ENCODE measurements around the gene ACTN4. TPM values are rescaled to one million over a fixed set of nuclear protein-coding genes. Genes with fewer than 3 reads are reported as not detected.
A peak's percentile ranks its signal among the peaks of the same experiment; 100 is the strongest.
"Not testable (repeated sequence)": the region's sequence is repeated elsewhere in the genome, so short reads cannot be mapped to it uniquely, and the experiment has no call there.

The ACTN4 gene
- total RNA-seq, 1 donor from 2014 or later: 454 TPM

- H3K4me1 ChIP-seq: no peaks in the 10 kb centered on the region
- intact Hi-C loops (cut with DNase I): no loop called here
- H3K36me3 ChIP-seq: no peaks in the 10 kb centered on the region
- no peaks in the 10 kb centered on the region for H3K27me3 ChIP-seq (ENCODE audit: low read depth)
- H3K9me3 ChIP-seq: no peaks in the 10 kb centered on the region
- no peak for TF ChIP-seq CTCF (IDR thresholded peaks at IDR 0.05)
- peak; percentile 14 for DNase-seq
- ATAC-seq: no peak
- no peak overlapping the region for H3K27ac ChIP-seq
- no peak overlapping the region for H3K4me3 ChIP-seq
These were observed 97.4 kb downstream of the ACTN4 start for GRCh38 chr19:38744874-38745273.

- ATAC-seq: peak; percentile 8 to 23
- peak; percentile 36 for DNase-seq
- Histone ChIP-seq H3K4me1 (no peaks in the 10 kb centered on the region), H3K27me3 (ENCODE audit: low read depth) (no peaks in the 10 kb centered on the region), H3K36me3 (no peaks in the 10 kb centered on the region), H3K9me3 (no peaks in the 10 kb centered on the region), H3K4me3 (no peak overlapping the region), H3K27ac (no peak overlapping the region)
- intact Hi-C loops (cut with DNase I): no loop called here
- TF ChIP-seq CTCF (IDR thresholded peaks at IDR 0.05): no peak
These were observed 97.9 kb downstream of the ACTN4 start for GRCh38 chr19:38745316-38745715.

GRCh38 chr19:38753783-38754182, 106.3 kb downstream of the ACTN4 start:
- ATAC-seq; H3K27ac ChIP-seq; H3K36me3 ChIP-seq; intact Hi-C loops (cut with DNase I); H3K4me3 ChIP-seq; H3K4me1 ChIP-seq; DNase-seq; H3K27me3 ChIP-seq (ENCODE audit: low read depth); H3K9me3 ChIP-seq: not testable (repeated sequence)

- H3K4me1 ChIP-seq; H3K36me3 ChIP-seq; ATAC-seq; DNase-seq; H3K27me3 ChIP-seq (ENCODE audit: low read depth); intact Hi-C loops (cut with DNase I); H3K4me3 ChIP-seq; H3K27ac ChIP-seq; H3K9me3 ChIP-seq: not testable (repeated sequence)
These were observed 106.7 kb downstream of the ACTN4 start for GRCh38 chr19:38754196-38754595.

- Histone ChIP-seq H3K4me3 (no peak overlapping the region), H3K4me1 (no peaks in the 10 kb centered on the region), H3K36me3 (no peaks in the 10 kb centered on the region), H3K27me3 (ENCODE audit: low read depth) (no peaks in the 10 kb centered on the region), H3K9me3 (no peaks in the 10 kb centered on the region), H3K27ac (peak overlapping the region; percentile 51)
- DNase-seq (no peak), ATAC-seq (peak; percentile 92 to 95)
- intact Hi-C loops (cut with DNase I): no loop called here
- TF ChIP-seq CTCF (IDR thresholded peaks at IDR 0.05): no peak
These were observed 112.1 kb downstream of the ACTN4 start for GRCh38 chr19:38759590-38760003.

- DNase-seq; H3K27me3 ChIP-seq (ENCODE audit: low read depth); H3K9me3 ChIP-seq; H3K36me3 ChIP-seq; ATAC-seq; H3K27ac ChIP-seq; intact Hi-C loops (cut with DNase I); H3K4me3 ChIP-seq; H3K4me1 ChIP-seq: not testable (repeated sequence)
These were observed 113.5 kb downstream of the ACTN4 start for GRCh38 chr19:38760805-38761517.

GRCh38 chr19:38761884-38762389, 114.5 kb downstream of the ACTN4 start:
- intact Hi-C loops (cut with DNase I); H3K4me1 ChIP-seq; ATAC-seq; H3K4me3 ChIP-seq; DNase-seq; H3K36me3 ChIP-seq; H3K27me3 ChIP-seq (ENCODE audit: low read depth); H3K9me3 ChIP-seq; H3K27ac ChIP-seq: not testable (repeated sequence)
